Activated T-cell treated with anti-CD3 and anti-CD28 coated beads, Interleukin-2, amount 50 U/mL, for 72 hours (primary cell): Measurements from ENCODE around the gene LRRC4C. TPM values are rescaled to one million over a fixed set of nuclear protein-coding genes. Genes with fewer than 3 reads are reported as not detected.

ENCODE experiments used
- ATAC-seq, 2 donors: fragments of 150-1000 bp; cut with Tn5 transposase; replicated peaks in 1 of 2; 2 replicates each; pipeline ENCODE4 v1.10.0; 2021; ENCODE audit warnings: moderate library complexity in 2 of 2, mild to moderate bottlenecking in 1 of 2
- DNase-seq, 2 donors: peaks; one replicate each; pipeline ENCODE4 v3.0.0; 2021 to 2022; ENCODE audit warnings: mixed read lengths in 1 of 2
- H3K27ac Mint-ChIP-seq: one replicate; pipeline ENCODE4 v1.8.0; 2022; ENCODE audit warnings: mild to moderate bottlenecking, moderate library complexity, mixed read lengths
- H3K27me3 Mint-ChIP-seq: one replicate; pipeline ENCODE4 v1.8.0; 2022; ENCODE audit warnings: low read depth, mixed read lengths
- H3K36me3 Mint-ChIP-seq, 2 donors: one replicate each; pipeline ENCODE4 v1.8.0; 2022; ENCODE audit warnings: mixed read lengths in 2 of 2, mild to moderate bottlenecking in 1 of 2; ENCODE audit not compliant: insufficient read depth in 2 of 2
- H3K4me1 Mint-ChIP-seq: one replicate; pipeline ENCODE4 v1.8.0; 2022; ENCODE audit warnings: low read depth, mixed read lengths
- H3K4me3 Mint-ChIP-seq, 2 donors: one replicate each; pipeline ENCODE4 v1.8.0; 2022; ENCODE audit warnings: mild to moderate bottlenecking in 2 of 2, mixed read lengths in 2 of 2, moderate library complexity in 2 of 2
- H3K9me3 Mint-ChIP-seq, 2 donors: one replicate each; pipeline ENCODE4 v1.8.0; 2022; ENCODE audit warnings: mixed read lengths in 2 of 2
- total RNA-seq, 2 donors: library from RNA; stranded (reverse); gene quantifications; one replicate each; pipeline ENCODE4 v1.2.3, GENCODE V29; 2022

LRRC4C gene
- total RNA-seq, 2 donors from 2014 or later: not detected

DNA sequence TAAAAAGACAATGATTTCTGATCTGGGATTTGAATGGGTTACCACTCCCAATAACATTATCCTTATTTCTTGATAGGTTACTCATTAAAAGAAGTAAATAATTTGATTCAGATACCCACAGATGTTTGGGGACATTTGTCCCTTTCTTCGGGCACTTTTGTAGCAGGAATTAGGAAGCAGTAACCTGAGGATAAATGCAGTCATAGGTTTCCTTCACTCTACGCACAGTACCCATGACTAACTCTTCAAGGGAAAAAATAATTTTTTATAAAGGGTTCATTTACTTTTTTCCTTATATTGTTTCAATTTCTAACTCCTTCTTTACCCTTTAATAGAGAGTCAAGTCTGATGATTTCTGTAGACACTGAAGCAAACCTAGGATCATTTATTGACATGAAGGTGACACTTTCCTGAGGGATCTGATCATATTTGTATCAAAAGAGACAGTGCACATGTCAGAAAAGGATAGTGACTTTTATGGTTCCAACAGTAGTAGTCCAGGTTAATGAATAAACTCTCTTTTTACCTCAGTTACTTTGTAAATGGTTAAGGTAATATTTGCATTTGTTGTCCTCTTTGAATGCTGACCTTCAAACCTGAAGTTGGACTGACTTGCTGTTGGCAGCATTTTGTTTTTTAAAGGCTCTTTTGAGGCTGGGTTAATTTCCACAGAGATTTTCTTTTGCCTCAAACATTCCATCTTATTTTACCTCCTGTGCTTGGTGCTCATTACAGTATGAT lies 1072.0 kb downstream of the LRRC4C start:
- no peaks in the 10 kb centered on the region for H3K4me1 Mint-ChIP-seq
- peaks cover 4% of the 10 kb centered on the region in 2 donors for H3K9me3 Mint-ChIP-seq
- H3K4me3 Mint-ChIP-seq: no peak overlapping the region
- DNase-seq: no peak
- peaks cover 0 to 1% of the 10 kb centered on the region in 2 donors for H3K36me3 Mint-ChIP-seq
- no peak for ATAC-seq
- H3K27me3 Mint-ChIP-seq: no peaks in the 10 kb centered on the region
- no peak overlapping the region for H3K27ac Mint-ChIP-seq

GRCh38 chr11:40384991-40385390 lies 1074.5 kb downstream of the LRRC4C start:
- H3K27me3 Mint-ChIP-seq: no peaks in the 10 kb centered on the region
- no peaks in the 10 kb centered on the region for H3K4me1 Mint-ChIP-seq
- DNase-seq: no peak
- H3K36me3 Mint-ChIP-seq: peaks cover 0 to 1% of the 10 kb centered on the region in 2 donors
- no peak for ATAC-seq
- H3K9me3 Mint-ChIP-seq: peaks cover 4% of the 10 kb centered on the region in 2 donors
- H3K4me3 Mint-ChIP-seq: no peak overlapping the region
- no peak overlapping the region for H3K27ac Mint-ChIP-seq

DNA sequence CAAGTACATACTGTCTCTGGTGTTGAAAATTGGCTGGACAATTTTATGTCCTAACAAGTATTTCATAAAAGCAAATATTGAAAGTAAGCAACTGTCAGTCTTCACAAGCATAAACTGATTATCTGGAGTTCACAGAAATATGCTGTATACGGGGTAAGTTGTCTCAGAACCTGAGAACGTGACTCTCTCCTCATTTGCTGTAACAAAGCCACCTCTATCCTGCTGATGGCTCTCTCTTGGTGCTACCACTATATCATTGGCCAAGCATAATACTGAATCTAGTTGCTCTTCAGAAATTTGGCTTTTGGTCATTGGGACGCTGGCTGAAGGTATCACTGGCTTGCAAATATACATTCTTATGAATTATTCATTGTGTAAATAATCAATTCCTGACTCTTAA lies 1078.0 kb downstream of the LRRC4C start:
- ATAC-seq (no peak), DNase-seq (no peak)
- no peak overlapping the region for H3K27ac Mint-ChIP-seq

GRCh38 chr11:40380835-40381234 lies 1078.6 kb downstream of the LRRC4C start:
- Mint-ChIP-seq H3K4me1 (no peaks in the 10 kb centered on the region), H3K27ac (no peak overlapping the region), H3K27me3 (no peaks in the 10 kb centered on the region), H3K4me3 (no peak overlapping the region), H3K36me3 (peaks cover 0 to 1% of the 10 kb centered on the region in 2 donors), H3K9me3 (peaks cover 0 to 5% of the 10 kb centered on the region in 2 donors)
- no peak for ATAC-seq
- no peak for DNase-seq

More for the DNA sequence above, 1078.0 kb downstream of the LRRC4C start:
- no peaks in the 10 kb centered on the region for H3K4me1 Mint-ChIP-seq
- no peaks in the 10 kb centered on the region for H3K27me3 Mint-ChIP-seq
- peaks cover 0 to 4% of the 10 kb centered on the region in 2 donors for H3K9me3 Mint-ChIP-seq
- H3K36me3 Mint-ChIP-seq: peaks cover 0 to 1% of the 10 kb centered on the region in 2 donors
- no peak overlapping the region for H3K4me3 Mint-ChIP-seq

GRCh38 chr11:40376331-40376730 lies 1083.1 kb downstream of the LRRC4C start:
- Mint-ChIP-seq H3K36me3 (no peaks in the 10 kb centered on the region), H3K27me3 (no peaks in the 10 kb centered on the region), H3K27ac (no peak overlapping the region), H3K4me3 (no peak overlapping the region), H3K9me3 (peaks cover 0 to 5% of the 10 kb centered on the region in 2 donors), H3K4me1 (no peaks in the 10 kb centered on the region)
- DNase-seq: no peak
- ATAC-seq: no peak

- Mint-ChIP-seq H3K36me3 (no peaks in the 10 kb centered on the region), H3K27ac (no peak overlapping the region), H3K4me3 (no peak overlapping the region), H3K9me3 (peaks cover 0 to 4% of the 10 kb centered on the region in 2 donors), H3K4me1 (no peaks in the 10 kb centered on the region), H3K27me3 (no peaks in the 10 kb centered on the region)
- DNase-seq: no peak
- ATAC-seq: no peak
These were observed 1088.4 kb downstream of the LRRC4C start for GRCh38 chr11:40370821-40371616.

- H3K4me1 Mint-ChIP-seq: no peaks in the 10 kb centered on the region
- peaks cover 1 to 3% of the 10 kb centered on the region in 2 donors for H3K36me3 Mint-ChIP-seq
- no peak overlapping the region for H3K27ac Mint-ChIP-seq
- ATAC-seq: no peak
- DNase-seq: no peak
- H3K9me3 Mint-ChIP-seq: peaks cover 14 to 16% of the 10 kb centered on the region in 2 donors
- no peaks in the 10 kb centered on the region for H3K27me3 Mint-ChIP-seq
- no peak overlapping the region for H3K4me3 Mint-ChIP-seq
These were observed 1099.2 kb downstream of the LRRC4C start for GRCh38 chr11:40360206-40360798.

GRCh38 chr11:40354121-40354520 lies 1105.3 kb downstream of the LRRC4C start:
- H3K4me1 Mint-ChIP-seq: no peaks in the 10 kb centered on the region
- no peak overlapping the region for H3K27ac Mint-ChIP-seq
- DNase-seq (no peak), ATAC-seq (no peak)
- no peak overlapping the region for H3K4me3 Mint-ChIP-seq
- no peaks in the 10 kb centered on the region for H3K27me3 Mint-ChIP-seq
- H3K9me3 Mint-ChIP-seq: peaks cover 6 to 18% of the 10 kb centered on the region in 2 donors
- peaks cover 1 to 2% of the 10 kb centered on the region in 2 donors for H3K36me3 Mint-ChIP-seq

DNA sequence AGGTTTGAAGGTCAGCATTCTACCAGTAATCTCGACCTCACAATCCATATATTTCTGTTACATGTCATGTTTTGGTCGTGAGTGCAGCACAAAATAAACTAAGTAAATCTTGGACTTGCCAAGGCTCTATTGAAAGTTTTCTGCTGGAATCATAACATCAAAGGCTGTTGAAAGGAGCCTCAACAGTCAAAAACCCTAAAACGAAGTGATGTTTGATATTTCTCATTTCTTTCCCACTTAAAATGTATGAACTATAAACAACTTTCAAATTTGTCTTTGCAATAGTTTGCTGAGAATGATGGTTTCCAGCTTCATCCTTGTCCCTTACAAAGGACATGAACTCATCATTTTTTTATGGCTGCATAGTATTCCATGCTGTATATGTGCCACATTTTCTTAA lies 1118.5 kb downstream of the LRRC4C start:
- H3K27me3 Mint-ChIP-seq: no peaks in the 10 kb centered on the region
- DNase-seq: no peak
- no peak overlapping the region for H3K27ac Mint-ChIP-seq
- H3K9me3 Mint-ChIP-seq: peaks cover 12% of the 10 kb centered on the region in 2 donors
- H3K4me3 Mint-ChIP-seq: no peak overlapping the region
- no peaks in the 10 kb centered on the region for H3K4me1 Mint-ChIP-seq
- no peak for ATAC-seq
- H3K36me3 Mint-ChIP-seq: peaks cover 0 to 4% of the 10 kb centered on the region in 2 donors

DNA sequence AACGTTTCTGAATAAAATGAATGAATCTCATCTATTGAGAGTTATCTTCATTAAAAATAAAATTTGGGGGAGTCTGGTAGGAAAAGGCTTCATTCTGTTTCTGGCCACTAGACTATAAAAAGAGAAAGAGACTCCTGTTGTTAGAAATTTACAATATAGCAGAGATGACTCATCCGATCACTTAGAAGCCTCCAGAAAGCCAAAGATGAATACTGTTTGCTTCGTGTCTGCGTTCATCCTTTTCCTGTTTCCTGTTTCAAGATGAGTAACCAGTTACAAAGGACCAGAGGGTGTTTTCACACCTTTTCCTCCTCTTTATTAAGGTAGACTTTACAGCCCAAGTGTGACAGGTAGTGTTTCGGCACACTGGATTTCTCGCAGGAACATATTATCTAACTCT lies 1120.7 kb downstream of the LRRC4C start:
- Mint-ChIP-seq H3K4me1 (no peaks in the 10 kb centered on the region), H3K27me3 (no peaks in the 10 kb centered on the region), H3K36me3 (peaks cover 0 to 4% of the 10 kb centered on the region in 2 donors), H3K4me3 (no peak overlapping the region), H3K27ac (no peak overlapping the region), H3K9me3 (peaks cover 8 to 9% of the 10 kb centered on the region in 2 donors)
- no peak for DNase-seq
- no peak for ATAC-seq

DNA sequence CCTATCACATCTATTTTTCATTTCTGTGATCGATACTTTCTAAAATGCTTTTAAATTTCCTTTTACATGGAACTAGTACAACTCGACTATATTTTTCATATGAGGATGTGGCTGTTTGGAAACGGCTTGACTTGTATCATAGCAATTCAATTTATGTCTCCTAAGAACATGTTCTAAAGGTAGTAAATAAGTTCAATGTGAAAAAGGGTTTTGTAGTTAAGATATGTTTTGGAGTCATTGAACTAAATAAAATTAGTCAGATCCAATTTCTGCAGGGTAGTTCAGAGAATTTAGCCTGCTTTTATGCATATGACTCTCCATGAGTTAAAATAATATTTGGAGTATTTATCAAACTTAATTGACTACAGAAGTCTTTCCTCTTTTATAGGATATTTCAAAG lies 1121.4 kb downstream of the LRRC4C start:
- no peak for DNase-seq
- H3K27me3 Mint-ChIP-seq: no peaks in the 10 kb centered on the region
- peaks cover 6 to 7% of the 10 kb centered on the region in 2 donors for H3K9me3 Mint-ChIP-seq
- no peak overlapping the region for H3K27ac Mint-ChIP-seq
- no peak for ATAC-seq
- H3K4me1 Mint-ChIP-seq: no peaks in the 10 kb centered on the region
- H3K36me3 Mint-ChIP-seq: peaks cover 0 to 4% of the 10 kb centered on the region in 2 donors
- H3K4me3 Mint-ChIP-seq: no peak overlapping the region

DNA sequence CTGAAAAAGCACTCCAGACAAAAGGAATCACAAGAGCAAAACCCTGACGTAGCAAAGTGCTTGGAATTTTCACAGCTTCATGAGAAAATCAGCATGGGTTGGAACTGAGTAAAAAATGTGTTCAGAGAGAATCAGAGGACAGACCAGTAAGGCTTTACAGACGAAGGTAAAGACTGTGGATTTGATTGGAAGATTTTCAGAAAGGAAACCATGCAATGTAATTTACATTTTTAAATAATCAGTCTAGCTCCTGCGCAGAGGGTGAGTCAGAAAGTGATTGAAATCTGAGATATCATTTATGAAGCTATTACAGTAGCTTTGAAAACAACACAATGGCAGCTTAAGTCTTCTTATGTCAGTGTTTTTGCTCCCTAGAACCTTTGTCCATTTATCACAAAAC lies 1122.3 kb downstream of the LRRC4C start:
- Mint-ChIP-seq H3K27me3 (no peaks in the 10 kb centered on the region), H3K36me3 (peaks cover 0 to 4% of the 10 kb centered on the region in 2 donors), H3K4me1 (no peaks in the 10 kb centered on the region), H3K27ac (no peak overlapping the region), H3K9me3 (peaks cover 4 to 8% of the 10 kb centered on the region in 2 donors), H3K4me3 (no peak overlapping the region)
- DNase-seq: no peak
- no peak for ATAC-seq
